ENCODE results near the gene RESP18. TPM values are rescaled to one million over a fixed set of nuclear protein-coding genes. Genes with fewer than 3 reads are reported as not detected.

RESP18 gene
- polyA plus RNA-seq, 1 of the 3 experiments (the other 2 are of a cell fraction): not detected

DNA sequence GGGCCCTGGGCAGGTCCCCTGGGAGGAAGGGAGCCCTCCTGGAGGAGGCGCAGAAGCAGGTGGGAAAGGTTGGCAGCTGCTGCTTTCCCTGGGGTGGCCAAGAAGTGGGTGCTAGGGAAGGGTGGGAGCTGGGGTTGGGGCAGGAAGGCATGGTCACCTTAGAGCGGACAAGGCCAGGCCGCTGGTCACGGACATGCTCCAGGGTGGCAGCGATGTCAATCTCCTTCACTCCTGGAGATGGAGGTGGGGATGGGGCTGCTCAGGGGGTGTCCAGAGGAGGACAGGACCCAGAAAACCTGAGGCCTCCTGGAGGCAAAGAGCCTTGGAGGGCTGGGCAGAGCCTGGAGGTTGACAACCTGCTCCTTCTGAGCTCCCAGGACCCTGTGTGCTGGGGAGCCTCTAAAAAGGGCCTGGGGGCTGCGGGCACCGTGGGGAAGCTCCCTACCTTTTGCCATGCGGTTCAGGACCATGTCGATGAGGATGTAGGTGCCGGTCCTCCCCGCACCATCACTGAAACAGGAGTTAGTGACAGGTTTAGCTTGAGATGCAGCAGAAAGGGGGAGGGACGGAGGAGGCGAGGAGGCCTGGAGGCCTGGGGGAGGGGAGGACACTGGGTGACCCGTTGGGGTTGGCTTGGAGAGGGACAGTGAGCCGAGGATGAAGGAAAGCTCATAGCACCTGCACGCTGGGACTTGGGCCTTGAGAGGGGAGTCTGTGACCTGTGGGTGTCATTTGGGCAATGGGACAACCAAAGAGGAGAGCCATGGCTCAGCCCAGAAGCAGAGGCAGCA lies 42.0 kb downstream of the RESP18 start:
- WGBS (ENCODE audit: low lambda C conversion rate): 89% methylated on average over 15 of the region's 16 CpGs
- Histone ChIP-seq H3K9me3 (no peaks in the 10 kb centered on the region), H3F3A (replicated peaks; ENCODE audit: insufficient read depth) (peaks cover 12% of the 10 kb centered on the region), H3K4me3 (ENCODE audit: low read depth in 2 of 2, low read length in 1 of 2) (no peak overlapping the region), H2AFZ (ENCODE audit: low read depth) (no peak overlapping the region), H3K4me1 (ENCODE audit: control insufficient read depth in 1 of 2, insufficient read depth in 2 of 2, low read depth in 1 of 2, low read length in 1 of 2) (peaks cover 8% of the 10 kb centered on the region in 2 experiments; a peak in 1 of 4 replicates), H3K79me2 (ENCODE audit: insufficient read depth) (no peaks in the 10 kb centered on the region), H3K27me3 (ENCODE audit: insufficient read depth) (no peaks in the 10 kb centered on the region), H3K36me3 (replicated peaks in 1 of 2; ENCODE audit: control insufficient read depth in 1 of 2, insufficient read depth in 2 of 2, low read length in 1 of 2) (no peaks in the 10 kb centered on the region), H4K20me1 (ENCODE audit: insufficient read depth) (no peaks in the 10 kb centered on the region), H3K9me2 (no peaks in the 10 kb centered on the region), H3K9ac (no peak overlapping the region), H3K4me2 (peak overlapping the region; percentile 66; the same call in 1 of the 2 replicates), H3K27ac (ENCODE audit: low read depth in 2 of 2, low read length in 1 of 2) (no peak overlapping the region)
- ChIA-PET CTCF (interaction anchor here (1.9 to 9.0 kb wide), 4 partner anchors 11 to 131 kb away, joined by 6 to 312 read pairs (median 46); partner anchors contain the start of genes CNPPD1, DNAJB2, NHEJ1 and SLC23A3), POLR2A (no interaction called here)
- no peak for DNase-seq
- no peak for TF ChIP-seq YY1 (IDR thresholded peaks at IDR 0.05; ENCODE audit: low read depth)
- TF ChIP-seq, protein P1, sequence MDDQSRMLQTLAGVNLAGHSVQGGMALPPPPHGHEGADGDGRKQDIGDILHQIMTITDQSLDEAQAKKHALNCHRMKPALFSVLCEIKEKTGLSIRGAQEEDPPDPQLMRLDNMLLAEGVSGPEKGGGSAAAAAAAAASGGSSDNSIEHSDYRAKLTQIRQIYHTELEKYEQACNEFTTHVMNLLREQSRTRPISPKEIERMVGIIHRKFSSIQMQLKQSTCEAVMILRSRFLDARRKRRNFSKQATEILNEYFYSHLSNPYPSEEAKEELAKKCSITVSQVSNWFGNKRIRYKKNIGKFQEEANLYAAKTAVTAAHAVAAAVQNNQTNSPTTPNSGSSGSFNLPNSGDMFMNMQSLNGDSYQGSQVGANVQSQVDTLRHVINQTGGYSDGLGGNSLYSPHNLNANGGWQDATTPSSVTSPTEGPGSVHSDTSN (IDR thresholded peaks at IDR 0.05): no peak

GRCh38 chr2:219289537-219290361 lies 42.8 kb downstream of the RESP18 start:
- Histone ChIP-seq H4K20me1 (ENCODE audit: insufficient read depth) (no peaks in the 10 kb centered on the region), H3K27me3 (ENCODE audit: insufficient read depth) (no peaks in the 10 kb centered on the region), H2AFZ (ENCODE audit: low read depth) (no peak overlapping the region; the same call in 1 of the 2 replicates), H3K4me2 (peak overlapping the region; percentile 66; the same call in 1 of the 2 replicates), H3K9ac (no peak overlapping the region), H3K9me2 (no peaks in the 10 kb centered on the region), H3K4me3 (ENCODE audit: low read depth in 2 of 2, low read length in 1 of 2) (no peak overlapping the region), H3F3A (replicated peaks; ENCODE audit: insufficient read depth) (peaks cover 12% of the 10 kb centered on the region), H3K36me3 (replicated peaks in 1 of 2; ENCODE audit: control insufficient read depth in 1 of 2, insufficient read depth in 2 of 2, low read length in 1 of 2) (peaks cover 0 to 4% of the 10 kb centered on the region in 2 experiments), H3K4me1 (ENCODE audit: control insufficient read depth in 1 of 2, insufficient read depth in 2 of 2, low read depth in 1 of 2, low read length in 1 of 2) (peaks cover 4 to 8% of the 10 kb centered on the region in 2 experiments; a peak in 1 of 4 replicates), H3K79me2 (ENCODE audit: insufficient read depth) (no peaks in the 10 kb centered on the region), H3K9me3 (no peaks in the 10 kb centered on the region), H3K27ac (ENCODE audit: low read depth in 2 of 2, low read length in 1 of 2) (peak overlapping the region; percentile 9 to 46; a peak in 1 of 4 replicates)
- ChIA-PET POLR2A (no interaction called here), CTCF (interaction anchor here (1.3 to 9.0 kb wide), 5 partner anchors 9 to 130 kb away, joined by 3 to 312 read pairs (median 6); partner anchors contain the start of genes CNPPD1, DNAJB2 and SLC23A3)
- 54% methylated on average over 14 of the region's 16 CpGs for WGBS (ENCODE audit: low lambda C conversion rate)
- DNase-seq: no peak
- TF ChIP-seq FOXM1 (IDR thresholded peaks at IDR 0.05; ENCODE audit: low read depth): no peak
- TF ChIP-seq YY1 (IDR thresholded peaks at IDR 0.05; ENCODE audit: low read depth): no peak
- 0 out of 2 replicates have a peak, but pooled peaks have one; percentile 26 for TF ChIP-seq NRF1 (IDR thresholded peaks at IDR 0.05; ENCODE audit: low read depth, low read length)
- peak; percentile 33; the same call in 1 of the 2 replicates for TF ChIP-seq TCF12 (IDR thresholded peaks at IDR 0.05)
- 0 out of 2 replicates have a peak, but pooled peaks have one; percentile 11 for TF ChIP-seq TEAD4 (IDR thresholded peaks at IDR 0.05; ENCODE audit: borderline replicate concordance, insufficient read depth)
- TF ChIP-seq FOSL2 (IDR thresholded peaks at IDR 0.05; ENCODE audit: borderline replicate concordance, low read depth): peak; percentile 73
- TF ChIP-seq MAX (IDR thresholded peaks at IDR 0.05; ENCODE audit: low read depth): peak; percentile 63; the same call in 1 of the 2 replicates
- TF ChIP-seq RCOR1 (IDR thresholded peaks at IDR 0.05; ENCODE audit: low read length): no peak
- TF ChIP-seq NFIC (IDR thresholded peaks at IDR 0.05; ENCODE audit: borderline replicate concordance): peak; percentile 92

All from SK-N-SH (cell line).